GM13977 (cell line): ENCODE data around the gene NSMF.
A peak's percentile ranks its signal among the peaks of the same experiment; 100 is the strongest.

Source experiments
- DNase-seq: peaks from one replicate; pipeline ENCODE4 v3.0.0; 2012; ENCODE audit warnings: low spot score
- in situ Hi-C: fragments of 300-500 bp; cut with MboI; formaldehyde crosslinking; loops from one replicate; pipeline ENCODE4 v1.12.0; 2022; ENCODE audit warnings: low sequenced_read_pairs, low pct_unique_long_range_greater_than_20kb, mixed read lengths, inconsistent platforms; ENCODE audit not compliant: unreplicated experiment
- TF ChIP-seq, protein P1 (sequence below): IDR thresholded peaks from 2 replicates; pipeline ENCODE4 v1.5.1; 2012; ENCODE audit warnings: mild to moderate bottlenecking, control low read depth; ENCODE audit not compliant: insufficient read depth; ENCODE audit errors: extremely low read depth, missing control alignments

Gene NSMF

DNA sequence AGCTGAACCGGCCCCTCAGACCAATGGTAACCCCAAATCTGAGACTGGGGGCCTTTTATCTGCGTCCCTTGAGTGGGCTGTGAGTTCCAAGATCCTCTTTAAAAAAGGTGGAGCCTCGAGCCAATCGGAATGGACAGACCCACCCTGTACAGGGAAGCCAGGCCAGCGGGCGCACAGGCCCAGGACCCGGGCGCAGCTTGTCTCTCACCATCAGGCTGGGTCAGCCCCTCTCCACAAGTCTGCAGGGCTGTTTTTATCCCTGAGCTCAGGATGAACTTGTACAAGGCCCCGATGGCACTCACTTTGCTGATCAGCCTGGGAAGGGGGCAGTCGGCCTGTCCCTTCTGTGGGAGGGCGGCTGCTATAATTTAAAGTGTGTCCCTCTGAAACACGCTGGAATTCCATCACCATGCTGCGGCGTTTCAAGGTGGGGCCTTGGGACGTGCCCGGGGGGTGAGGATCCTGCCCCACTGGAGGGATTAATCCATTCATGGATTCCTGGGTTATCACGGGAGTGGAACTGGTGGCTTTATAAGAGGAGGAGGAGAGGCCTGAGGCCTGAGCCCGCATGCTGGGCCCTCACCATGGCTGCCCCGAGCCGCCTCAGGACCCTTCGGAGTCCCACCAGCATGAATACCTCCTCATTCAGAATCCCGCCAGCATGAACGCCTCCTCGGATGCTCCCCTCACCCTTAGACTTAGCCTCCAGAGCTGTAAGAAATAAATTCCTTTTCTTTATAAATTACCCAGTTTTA, 50.3 kb downstream of the NSMF start:
- no peak for DNase-seq
- in situ Hi-C loops = loop anchor here (10.0 kb wide), 1 partner anchor 114 kb away; no protein-coding TSS in a partner anchor
- TF ChIP-seq, protein P1, sequence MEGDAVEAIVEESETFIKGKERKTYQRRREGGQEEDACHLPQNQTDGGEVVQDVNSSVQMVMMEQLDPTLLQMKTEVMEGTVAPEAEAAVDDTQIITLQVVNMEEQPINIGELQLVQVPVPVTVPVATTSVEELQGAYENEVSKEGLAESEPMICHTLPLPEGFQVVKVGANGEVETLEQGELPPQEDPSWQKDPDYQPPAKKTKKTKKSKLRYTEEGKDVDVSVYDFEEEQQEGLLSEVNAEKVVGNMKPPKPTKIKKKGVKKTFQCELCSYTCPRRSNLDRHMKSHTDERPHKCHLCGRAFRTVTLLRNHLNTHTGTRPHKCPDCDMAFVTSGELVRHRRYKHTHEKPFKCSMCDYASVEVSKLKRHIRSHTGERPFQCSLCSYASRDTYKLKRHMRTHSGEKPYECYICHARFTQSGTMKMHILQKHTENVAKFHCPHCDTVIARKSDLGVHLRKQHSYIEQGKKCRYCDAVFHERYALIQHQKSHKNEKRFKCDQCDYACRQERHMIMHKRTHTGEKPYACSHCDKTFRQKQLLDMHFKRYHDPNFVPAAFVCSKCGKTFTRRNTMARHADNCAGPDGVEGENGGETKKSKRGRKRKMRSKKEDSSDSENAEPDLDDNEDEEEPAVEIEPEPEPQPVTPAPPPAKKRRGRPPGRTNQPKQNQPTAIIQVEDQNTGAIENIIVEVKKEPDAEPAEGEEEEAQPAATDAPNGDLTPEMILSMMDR = no peak

DNA sequence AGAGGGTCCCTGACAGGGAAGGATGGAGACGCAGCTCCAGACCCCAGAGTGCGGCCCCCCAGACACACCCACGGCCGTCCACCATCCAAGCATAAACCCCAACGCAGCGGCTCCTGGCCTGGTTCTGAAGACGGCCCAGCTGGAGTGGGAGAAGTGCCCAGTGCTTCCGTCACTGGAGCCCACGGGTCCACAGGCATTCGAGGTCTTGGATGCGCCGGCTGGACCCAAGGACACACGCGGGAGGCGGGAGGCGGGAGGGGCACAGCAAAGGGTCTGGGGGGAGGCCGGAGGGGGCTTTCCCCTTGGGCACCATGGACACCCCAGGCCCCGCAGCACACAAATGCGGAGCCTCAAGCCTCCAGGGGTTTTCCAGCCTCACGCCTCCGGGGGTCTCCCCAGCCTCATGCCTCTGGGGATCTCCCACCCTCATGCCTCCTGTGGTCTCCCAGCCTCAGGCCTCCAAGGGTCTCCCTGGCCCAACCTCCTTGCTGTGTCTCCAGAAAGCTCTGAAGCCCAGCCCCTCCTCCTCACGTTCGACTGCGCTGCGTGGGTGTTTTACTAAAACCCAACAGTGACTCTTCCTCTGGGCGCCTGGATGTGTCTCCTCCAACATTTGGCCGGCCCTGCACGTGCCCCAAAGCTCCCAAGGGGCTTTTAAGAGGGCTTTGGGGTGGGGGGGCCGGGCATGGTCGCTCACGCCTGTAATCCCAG, 51.4 kb downstream of the NSMF start:
- DNase-seq = peak; percentile 59
- TF ChIP-seq, protein P1 = no peak
- in situ Hi-C loops = loop anchor here (10.0 kb wide), 1 partner anchor 113 kb away; no protein-coding TSS in a partner anchor

DNA sequence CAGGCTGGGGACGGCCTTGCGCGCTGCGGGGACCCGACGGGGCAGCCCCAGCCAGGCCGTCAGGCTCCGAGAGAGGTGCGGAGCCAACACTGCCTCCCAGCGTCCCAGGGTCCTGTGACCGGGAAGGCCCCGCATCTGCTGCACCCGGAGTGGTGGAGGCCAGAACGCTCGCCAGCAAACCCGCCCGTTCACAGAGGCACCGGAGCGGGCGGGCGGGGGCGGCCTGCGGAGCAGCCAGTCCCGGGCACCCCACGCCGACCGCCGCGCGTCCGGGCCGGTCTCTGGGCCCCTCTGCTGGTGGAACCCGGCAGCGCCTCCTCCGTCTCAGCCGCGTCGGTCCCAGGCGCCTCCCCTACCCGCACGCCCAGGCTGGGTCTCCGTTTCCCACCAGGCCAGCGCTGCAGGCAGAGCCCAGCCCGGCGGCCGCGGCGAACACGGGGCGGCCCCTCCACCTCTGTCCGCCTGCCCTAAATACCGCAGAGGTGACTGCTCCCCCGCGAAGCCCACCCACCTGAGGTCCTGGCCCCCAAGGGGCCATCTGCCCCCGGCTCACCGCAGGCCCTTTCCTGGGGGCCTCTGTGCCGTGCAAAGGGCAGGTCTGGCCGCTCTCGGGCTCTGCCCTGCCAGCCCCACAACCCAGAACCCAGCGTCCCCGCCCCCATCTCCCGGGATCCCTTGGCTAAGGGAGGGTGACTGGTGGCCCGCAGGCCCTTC, 52.1 kb downstream of the NSMF start:
- peak; percentile 91 for DNase-seq
- TF ChIP-seq, protein P1 = peak; percentile 91
- in situ Hi-C loops = loop anchor here (10.0 kb wide), 1 partner anchor 112 kb away; no protein-coding TSS in a partner anchor

DNA sequence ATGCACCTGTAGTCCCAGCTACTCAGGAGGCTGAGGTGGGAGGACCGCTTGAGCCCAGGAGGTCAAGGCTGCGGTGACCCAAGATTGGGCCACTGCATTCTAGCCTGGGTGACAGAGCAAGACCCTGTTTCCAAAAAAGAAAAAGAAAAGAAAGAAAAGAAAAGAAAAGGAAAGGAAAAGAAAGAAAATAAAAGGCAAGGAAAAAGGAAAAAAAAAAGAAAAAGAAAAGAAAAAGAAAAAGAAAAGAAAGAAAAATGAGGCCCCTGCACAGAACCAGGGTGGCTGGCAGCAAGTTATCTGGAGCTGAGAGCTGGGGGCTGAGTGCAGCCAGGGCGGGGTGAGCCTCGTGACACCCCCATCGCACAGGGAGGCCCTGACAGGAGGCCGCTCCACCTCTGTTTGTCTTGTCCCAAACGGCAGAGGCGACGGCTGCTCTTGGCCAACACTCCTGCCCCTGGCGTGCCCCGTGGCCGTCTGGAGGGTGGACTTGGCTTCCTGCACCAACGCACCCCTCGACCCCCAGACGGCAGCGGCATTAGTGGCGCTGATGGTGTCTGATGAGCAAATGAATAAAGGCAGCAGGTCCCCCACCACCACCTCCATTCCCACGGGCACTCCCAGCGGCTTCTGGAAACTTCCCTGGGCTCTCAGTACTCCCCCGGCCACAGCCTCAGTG, 52.9 kb downstream of the NSMF start:
- TF ChIP-seq, protein P1 = no peak
- no peak for DNase-seq
- in situ Hi-C loops = loop anchor here (10.0 kb wide), 1 partner anchor 111 kb away; no protein-coding TSS in a partner anchor

DNA sequence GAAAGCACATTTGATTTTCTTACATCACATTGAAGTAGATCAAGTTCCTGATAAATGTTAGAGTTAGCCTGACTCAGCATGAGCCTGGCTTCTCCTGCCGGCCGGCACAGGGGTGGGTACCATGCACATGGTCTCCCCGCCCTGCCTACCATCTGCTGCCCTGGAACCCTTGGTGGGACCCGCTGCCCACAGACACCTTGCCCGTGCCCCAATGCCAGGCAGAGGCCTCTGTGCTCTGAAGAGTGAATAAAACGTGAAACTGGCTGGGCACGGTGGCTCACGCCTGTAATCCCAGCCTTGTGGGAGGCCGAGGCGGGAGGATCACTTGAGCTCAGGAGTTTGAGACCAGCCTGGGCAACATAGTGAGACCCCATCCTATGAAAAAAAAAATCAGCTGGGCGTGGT, 53.5 kb downstream of the NSMF start:
- in situ Hi-C loops = loop anchor here (10.0 kb wide), 1 partner anchor 111 kb away; no protein-coding TSS in a partner anchor
- DNase-seq = no peak
- TF ChIP-seq, protein P1 = no peak
